Prostate gland (tissue), 2 donors: ENCODE results near the gene PPFIBP2. TPM values are rescaled to one million over a fixed set of nuclear protein-coding genes. Genes with fewer than 3 reads are reported as not detected.

ENCODE experiments used
- DNase-seq: peaks from one replicate; pipeline ENCODE4 v3.0.0-alpha.2; 2019; ENCODE audit warnings: low spot score
- H3K27ac ChIP-seq, 2 donors: fragments of 200-600 bp; sonication (generic); 2 replicates each; pipeline ENCODE4 v1.5.1; 2017 to 2019
- H3K27me3 ChIP-seq: fragments of 200-600 bp; sonication (generic); replicated peaks from 2 replicates; pipeline ENCODE4 v1.5.1; 2019; ENCODE audit not compliant: insufficient read depth
- H3K36me3 ChIP-seq, 2 donors: fragments of 200-600 bp; sonication (generic); 1 replicate in 1 of 2; 2 replicates in 1 of 2; pipeline versions ENCODE4 v1.5.1 to v1.8.1; 2017 to 2019
- H3K4me1 ChIP-seq: fragments of 200-600 bp; sonication (generic); replicated peaks from 2 replicates; pipeline ENCODE4 v1.5.1; 2019
- H3K4me3 ChIP-seq, 2 donors: fragments of 200-600 bp; sonication (generic); 2 replicates each; pipeline ENCODE4 v1.5.1; 2017 to 2019
- H3K9me3 ChIP-seq: fragments of 200-600 bp; sonication (generic); 2 replicates; pipeline ENCODE4 v1.5.1; 2017
- CTCF ChIP-seq, 4 experiments: fragments of 200-600 bp in 2 of 4; fragments of 450-650 bp in 2 of 4; sonication (generic) in 2 of 4; IDR thresholded peaks; 1 replicate in 3 of 4; 2 replicates in 1 of 4; pipeline ENCODE4 v1.5.1; 2016 to 2019; ENCODE audit warnings: antibody characterized with exemption in 4 of 4, mild to moderate bottlenecking in 2 of 4, moderate library complexity in 2 of 4
- POLR2A ChIP-seq: fragments of 450-650 bp; IDR thresholded peaks from one replicate; pipeline ENCODE4 v1.6.1; 2016; ENCODE audit warnings: antibody characterized with exemption, mild to moderate bottlenecking
- POLR2AphosphoS5 ChIP-seq: sonication (generic); formaldehyde crosslinking; IDR thresholded peaks from one replicate; pipeline ENCODE4 v1.6.1; 2017; ENCODE audit warnings: antibody characterized with exemption
- WGBS: methylation state at CpG from one replicate; pipeline ENCODE4 v1.1.5; 2018; 5-methylcytosine and 5-hydroxymethylcytosine counted together
- intact Hi-C: fragments of 100-400 bp; cut with DNase I; formaldehyde crosslinking; loops from one replicate; pipeline ENCODE4 v1.14.2; 2022
- total RNA-seq, 2 donors: library from RNA; depleted of rRNA; stranded (reverse); fragments of >200 nt; gene quantifications; one replicate each; pipeline ENCODE4 v1.1.0, GENCODE V29; 2016

The PPFIBP2 gene
- total RNA-seq, 2 donors from 2014 or later = 76.3 to 88.3 TPM

- Histone ChIP-seq H3K4me1 (peaks cover 3% of the 10 kb centered on the region), H3K27ac (no peak overlapping the region), H3K9me3 (no peaks in the 10 kb centered on the region), H3K27me3 (no peaks in the 10 kb centered on the region), H3K36me3 (no peaks in the 10 kb centered on the region), H3K4me3 (no peak overlapping the region)
- no peak for DNase-seq
- intact Hi-C loops = no loop called here
- TF ChIP-seq POLR2AphosphoS5 (no peak), POLR2A (no peak), CTCF (IDR thresholded peaks at IDR 0.05) (no peak)
- 81% methylated on average over 4 of the region's 4 CpGs for WGBS
Measured at GRCh38 chr11:7495882-7496551, 17.8 kb upstream of the PPFIBP2 start.

GRCh38 chr11:7498193-7498592, 15.6 kb upstream of the PPFIBP2 start:
- Histone ChIP-seq H3K4me3 (no peak overlapping the region), H3K9me3 (no peaks in the 10 kb centered on the region), H3K36me3 (no peaks in the 10 kb centered on the region), H3K27me3 (no peaks in the 10 kb centered on the region), H3K4me1 (peaks cover 3% of the 10 kb centered on the region), H3K27ac (no peak overlapping the region)
- intact Hi-C loops = no loop called here
- DNase-seq = no peak
- 86% methylated on average over 4 of the region's 4 CpGs for WGBS
- TF ChIP-seq POLR2AphosphoS5 (no peak), CTCF (IDR thresholded peaks at IDR 0.05) (no peak), POLR2A (no peak)

GRCh38 chr11:7499081-7499480, 14.7 kb upstream of the PPFIBP2 start:
- intact Hi-C loops = no loop called here
- Histone ChIP-seq H3K27me3 (no peaks in the 10 kb centered on the region), H3K9me3 (no peaks in the 10 kb centered on the region), H3K4me3 (no peak overlapping the region), H3K4me1 (no peaks in the 10 kb centered on the region), H3K27ac (no peak overlapping the region), H3K36me3 (no peaks in the 10 kb centered on the region)
- no peak for DNase-seq
- no peak for TF ChIP-seq POLR2A
- no peak for TF ChIP-seq POLR2AphosphoS5
- no peak for TF ChIP-seq CTCF (IDR thresholded peaks at IDR 0.05)
- 61% methylated on average over 1 of the region's 1 CpG for WGBS

GRCh38 chr11:7500251-7500650, 13.5 kb upstream of the PPFIBP2 start:
- intact Hi-C loops = no loop called here
- no peak overlapping the region for H3K27ac ChIP-seq
- no peaks in the 10 kb centered on the region for H3K36me3 ChIP-seq
- H3K4me3 ChIP-seq = no peak overlapping the region
- no peaks in the 10 kb centered on the region for H3K4me1 ChIP-seq
- no peak for DNase-seq
- no peaks in the 10 kb centered on the region for H3K9me3 ChIP-seq
- H3K27me3 ChIP-seq = no peaks in the 10 kb centered on the region
- 98% methylated on average over 3 of the region's 3 CpGs for WGBS
- TF ChIP-seq POLR2AphosphoS5 = no peak
- TF ChIP-seq CTCF (IDR thresholded peaks at IDR 0.05) = no peak
- no peak for TF ChIP-seq POLR2A

- WGBS = 89% methylated on average over 3 of the region's 3 CpGs
- Histone ChIP-seq H3K4me3 (no peak overlapping the region), H3K36me3 (no peaks in the 10 kb centered on the region), H3K27me3 (no peaks in the 10 kb centered on the region), H3K9me3 (no peaks in the 10 kb centered on the region), H3K4me1 (no peaks in the 10 kb centered on the region), H3K27ac (no peak overlapping the region)
- TF ChIP-seq POLR2A = no peak
- no peak for TF ChIP-seq CTCF (IDR thresholded peaks at IDR 0.05)
- no peak for TF ChIP-seq POLR2AphosphoS5
- intact Hi-C loops = no loop called here
- no peak for DNase-seq
Measured at GRCh38 chr11:7501251-7501650, 12.5 kb upstream of the PPFIBP2 start.
